Fibroblast of the aortic adventitia (primary cell): ENCODE results near the gene HOXD13. TPM values are rescaled to one million over a fixed set of nuclear protein-coding genes. Genes with fewer than 3 reads are reported as not detected.

Source experiments
- DNase-seq: peaks from one replicate; pipeline ENCODE4 v3.0.0-alpha.2; 2010; ENCODE audit warnings: low read depth
- H3K4me3 ChIP-seq: 2 replicates; pipeline ENCODE4 v1.5.1; 2011; ENCODE audit warnings: low read depth, mild to moderate bottlenecking, control low read depth, low read length, moderate library complexity
- total RNA-seq: library from RNA; depleted of rRNA; stranded (reverse); fragments of >200 nt; gene quantifications from 2 replicates; pipeline ENCODE4 v1.2.3, GENCODE V29; 2012; ENCODE audit warnings: low replicate concordance
- TF ChIP-seq, protein P1 (sequence below): IDR thresholded peaks from 2 replicates; pipeline ENCODE4 v1.5.1; 2011; ENCODE audit warnings: mild to moderate bottlenecking, low read length, control low read depth, inconsistent platforms; ENCODE audit not compliant: insufficient read depth

The HOXD13 gene
- total RNA-seq, 1 donor = not detected

DNA sequence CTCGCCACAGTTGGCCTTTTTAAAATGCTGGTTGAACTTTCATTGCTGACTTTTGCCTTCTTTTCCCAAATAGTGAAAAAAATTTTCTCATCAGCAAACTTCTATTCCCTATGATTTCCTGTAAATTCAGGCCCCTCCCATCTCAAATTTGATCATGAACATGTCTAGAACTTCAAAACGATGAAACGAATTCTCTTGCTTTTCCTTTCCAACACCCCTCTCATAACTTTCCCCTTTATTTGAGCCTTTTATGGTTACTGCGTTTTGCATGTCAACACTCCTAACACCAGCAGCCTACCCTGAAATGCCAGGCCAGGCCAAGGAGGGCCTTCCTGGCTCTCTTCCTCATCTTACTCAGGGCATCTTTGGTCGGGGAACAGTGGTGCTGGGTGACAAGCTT lies 1.7 kb upstream of the HOXD13 start:
- H3K4me3 ChIP-seq = no peak overlapping the region
- no peak for DNase-seq
- TF ChIP-seq, protein P1, sequence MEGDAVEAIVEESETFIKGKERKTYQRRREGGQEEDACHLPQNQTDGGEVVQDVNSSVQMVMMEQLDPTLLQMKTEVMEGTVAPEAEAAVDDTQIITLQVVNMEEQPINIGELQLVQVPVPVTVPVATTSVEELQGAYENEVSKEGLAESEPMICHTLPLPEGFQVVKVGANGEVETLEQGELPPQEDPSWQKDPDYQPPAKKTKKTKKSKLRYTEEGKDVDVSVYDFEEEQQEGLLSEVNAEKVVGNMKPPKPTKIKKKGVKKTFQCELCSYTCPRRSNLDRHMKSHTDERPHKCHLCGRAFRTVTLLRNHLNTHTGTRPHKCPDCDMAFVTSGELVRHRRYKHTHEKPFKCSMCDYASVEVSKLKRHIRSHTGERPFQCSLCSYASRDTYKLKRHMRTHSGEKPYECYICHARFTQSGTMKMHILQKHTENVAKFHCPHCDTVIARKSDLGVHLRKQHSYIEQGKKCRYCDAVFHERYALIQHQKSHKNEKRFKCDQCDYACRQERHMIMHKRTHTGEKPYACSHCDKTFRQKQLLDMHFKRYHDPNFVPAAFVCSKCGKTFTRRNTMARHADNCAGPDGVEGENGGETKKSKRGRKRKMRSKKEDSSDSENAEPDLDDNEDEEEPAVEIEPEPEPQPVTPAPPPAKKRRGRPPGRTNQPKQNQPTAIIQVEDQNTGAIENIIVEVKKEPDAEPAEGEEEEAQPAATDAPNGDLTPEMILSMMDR = no peak

DNA sequence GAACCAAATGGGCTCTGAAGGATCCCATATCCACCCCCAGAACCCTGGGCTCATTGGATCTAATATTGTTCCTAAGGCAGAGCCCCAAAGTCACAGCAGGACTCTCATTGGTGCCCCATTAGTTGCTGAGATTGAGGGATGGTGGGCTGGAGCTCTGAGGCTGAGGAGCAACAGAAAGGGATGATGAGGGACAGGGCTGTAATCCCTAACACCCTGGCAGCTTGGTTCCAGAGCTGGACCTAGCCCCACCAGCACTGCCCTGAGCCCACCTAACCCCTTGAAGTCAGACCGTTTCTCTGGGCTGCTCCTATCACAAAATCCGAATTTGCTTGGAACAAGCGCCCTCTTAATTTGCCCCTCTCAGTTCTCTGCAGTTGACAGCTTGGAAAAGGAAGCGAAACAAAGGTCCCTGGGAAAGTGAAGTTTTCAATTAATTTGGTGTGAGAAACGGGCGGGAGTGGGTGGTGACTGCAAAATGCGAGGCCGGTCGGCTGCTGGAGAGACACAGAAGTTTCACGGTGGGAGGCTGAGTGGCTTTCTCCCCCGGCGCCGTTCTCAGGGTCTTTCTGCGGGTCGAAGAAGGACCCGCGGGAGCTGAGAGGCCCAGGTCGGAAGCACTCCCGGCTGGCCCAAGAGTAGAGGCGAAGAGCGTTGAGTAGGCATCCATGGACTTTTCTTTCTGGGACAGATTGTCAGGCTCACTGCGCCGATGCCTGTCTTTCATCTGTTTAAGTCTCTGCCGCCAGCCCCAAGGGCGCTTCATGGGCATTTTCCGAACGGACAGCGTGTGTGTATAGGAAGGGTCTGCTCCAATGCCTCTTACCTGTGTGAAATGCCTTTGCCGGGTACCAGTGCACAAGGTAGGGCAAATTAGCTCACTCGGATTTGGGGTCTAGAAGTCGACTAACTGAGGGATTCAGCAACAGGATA lies 927 bp upstream of the HOXD13 start:
- TF ChIP-seq, protein P1 = no peak

DNA sequence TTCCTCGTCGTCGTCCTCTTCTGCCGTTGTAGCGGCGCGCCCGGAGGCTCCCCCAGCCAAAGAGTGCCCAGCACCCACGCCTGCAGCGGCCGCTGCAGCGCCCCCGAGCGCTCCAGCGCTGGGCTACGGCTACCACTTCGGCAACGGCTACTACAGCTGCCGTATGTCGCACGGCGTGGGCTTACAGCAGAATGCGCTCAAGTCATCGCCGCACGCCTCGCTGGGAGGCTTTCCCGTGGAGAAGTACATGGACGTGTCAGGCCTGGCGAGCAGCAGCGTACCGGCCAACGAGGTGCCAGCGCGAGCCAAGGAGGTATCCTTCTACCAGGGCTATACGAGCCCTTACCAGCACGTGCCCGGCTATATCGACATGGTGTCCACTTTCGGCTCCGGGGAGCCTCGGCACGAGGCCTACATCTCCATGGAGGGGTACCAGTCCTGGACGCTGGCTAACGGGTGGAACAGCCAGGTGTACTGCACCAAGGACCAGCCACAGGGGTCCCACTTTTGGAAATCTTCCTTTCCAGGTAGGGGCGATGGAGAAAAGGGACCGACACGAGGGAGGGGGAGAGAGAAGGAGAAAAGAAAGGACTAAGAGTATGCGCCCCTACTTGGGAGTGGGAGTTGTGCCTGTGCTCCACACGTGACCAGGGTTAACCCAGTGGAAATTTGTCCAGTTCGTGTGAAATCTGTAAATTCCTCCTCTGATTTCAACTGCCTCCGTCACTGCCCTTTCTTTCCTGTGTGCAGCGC lies 800 bp downstream of the HOXD13 start:
- H3K4me3 ChIP-seq = no peak overlapping the region
- TF ChIP-seq, protein P1 = no peak
- DNase-seq = no peak

More for the DNA sequence above, 927 bp upstream of the HOXD13 start:
- no peak overlapping the region for H3K4me3 ChIP-seq
- no peak for DNase-seq

DNA sequence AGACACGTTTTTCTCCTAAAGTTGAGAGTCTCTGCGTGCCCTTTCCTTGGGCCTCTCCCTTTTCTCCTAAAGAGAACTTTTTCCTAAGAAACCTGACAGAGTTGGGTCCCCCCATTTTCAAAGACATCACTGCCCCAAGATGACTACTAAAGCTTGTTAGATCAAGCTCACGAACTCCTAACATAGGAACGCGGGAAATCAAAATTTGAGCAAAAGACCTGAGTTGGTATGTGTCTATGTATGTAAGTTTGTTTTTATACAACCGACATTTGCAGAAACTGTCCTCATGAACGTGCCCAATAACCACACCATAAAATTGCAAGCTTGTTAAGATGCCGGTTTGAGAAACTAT lies 1.4 kb downstream of the HOXD13 start:
- no peak overlapping the region for H3K4me3 ChIP-seq
- TF ChIP-seq, protein P1 = no peak

DNA sequence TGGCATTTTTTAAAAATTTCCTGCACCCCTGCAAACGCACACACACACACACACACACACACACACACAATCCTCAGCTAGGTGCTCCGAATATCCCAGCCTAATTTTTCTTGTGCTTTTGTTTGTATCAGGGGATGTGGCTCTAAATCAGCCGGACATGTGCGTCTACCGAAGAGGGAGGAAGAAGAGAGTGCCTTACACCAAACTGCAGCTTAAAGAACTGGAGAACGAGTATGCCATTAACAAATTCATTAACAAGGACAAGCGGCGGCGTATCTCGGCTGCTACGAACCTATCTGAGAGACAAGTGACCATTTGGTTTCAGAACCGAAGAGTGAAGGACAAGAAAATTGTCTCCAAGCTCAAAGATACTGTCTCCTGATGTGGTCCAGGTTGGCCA lies 1.8 kb downstream of the HOXD13 start:
- DNase-seq = no peak
- H3K4me3 ChIP-seq = no peak overlapping the region
- TF ChIP-seq, protein P1 = no peak

More for the DNA sequence above, 1.4 kb downstream of the HOXD13 start:
- no peak for DNase-seq

DNA sequence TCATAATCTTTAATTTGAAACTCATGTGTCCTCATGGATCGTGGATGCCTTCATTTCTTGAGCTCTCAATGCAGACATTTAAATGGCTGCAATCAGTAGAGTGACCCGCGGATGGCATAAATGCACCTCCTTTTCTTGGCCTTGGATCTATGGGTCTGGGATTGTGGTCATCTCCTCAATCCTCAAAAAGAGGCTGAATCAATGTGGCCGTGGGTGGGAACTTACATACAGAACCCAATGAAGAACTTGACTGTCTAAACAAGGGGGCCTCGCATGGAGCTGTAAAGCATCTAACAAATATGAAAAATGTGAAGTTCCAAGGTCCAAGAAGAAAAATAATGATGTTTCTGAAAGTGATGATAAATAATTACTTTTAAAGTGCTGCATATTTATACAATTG lies 2.9 kb downstream of the HOXD13 start:
- TF ChIP-seq, protein P1 = no peak
- H3K4me3 ChIP-seq = no peak overlapping the region
- DNase-seq = no peak
